Measurements from ENCODE around the gene PNPLA7. TPM values are rescaled to one million over a fixed set of nuclear protein-coding genes. Genes with fewer than 3 reads are reported as not detected.

PNPLA7 gene
- total and polyA plus RNA-seq, 2 of the 13 experiments (the other 11 are each of a cell fraction or from before 2014, with no cell fraction given) = 0.42 to 1.5 TPM

DNA sequence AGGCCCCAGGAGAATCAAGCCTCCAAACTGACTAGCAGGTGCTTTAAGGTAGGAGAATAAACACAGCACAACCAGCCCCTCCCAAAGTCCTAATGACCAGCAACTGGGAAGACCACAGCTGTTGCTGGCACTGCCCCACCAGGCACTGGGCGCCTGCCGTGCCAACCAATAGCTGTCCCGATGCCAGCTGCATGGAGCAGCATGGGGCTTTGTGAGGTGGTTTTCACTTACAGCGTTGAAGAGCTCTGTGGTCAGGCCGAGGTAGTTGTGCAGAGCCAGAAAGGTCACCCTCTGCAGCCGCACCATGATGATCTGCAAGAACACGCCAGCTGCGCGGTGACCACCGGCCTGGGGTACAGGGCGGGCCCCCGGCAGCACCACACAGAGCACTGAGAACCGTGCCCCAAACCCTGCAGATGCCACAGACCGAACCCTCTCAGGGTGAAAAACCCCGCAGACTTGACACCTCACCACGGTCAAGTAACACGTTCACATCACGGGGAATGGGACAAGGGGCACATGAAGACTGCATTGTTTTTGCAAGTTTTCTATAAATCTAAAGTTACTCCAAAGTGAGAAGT lies 28.7 kb downstream of the PNPLA7 start:
- no peak for ATAC-seq

More for the DNA sequence above, 28.7 kb downstream of the PNPLA7 start:
- H3K9me3 ChIP-seq (ENCODE audit: low read length) = no peaks in the 10 kb centered on the region
- FAIRE-seq = no peak
- intact Hi-C loops (cut with micrococcal nuclease; ENCODE audit: unreplicated experiment) (no loop called here), in situ Hi-C loops (cut with HindIII; ENCODE audit: extremely low pct_ligation_motif_present, low pct_unique_long_range_greater_than_20kb) (loop anchor here (10.0 kb wide), 1 partner anchor 237 kb away; no protein-coding TSS in a partner anchor)
- H3K4me3 ChIP-seq (replicated peaks in 1 of 3; ENCODE audit: insufficient read depth in 1 of 3, low read depth in 2 of 3, low read length in 3 of 3) = no peak overlapping the region
- WGBS (ENCODE audit: low lambda C conversion rate) = 80% methylated on average over 9 of the region's 18 CpGs
- TF ChIP-seq ZBTB8A (CRISPR knock-in tag; IDR thresholded peaks at IDR 0.05; ENCODE audit: borderline replicate concordance, low read depth) (no peak), ZNF503 (CRISPR knock-in tag; IDR thresholded peaks at IDR 0.05) (no peak), NFRKB (IDR thresholded peaks at IDR 0.05) (no peak), HNRNPK (IDR thresholded peaks at IDR 0.05; ENCODE audit: low read depth, low read length, poor library complexity, severe bottlenecking) (no peak), IKZF4 (CRISPR knock-in tag; IDR thresholded peaks at IDR 0.05; ENCODE audit: borderline replicate concordance, low read depth, not compliant biosample characterization) (no peak), RNF2 (conservative IDR thresholded peaks at IDR 0.05; ENCODE audit: low read depth) (no peak), ZNF468 (CRISPR knock-in tag; IDR thresholded peaks at IDR 0.05) (no peak), TBL1XR1 (IDR thresholded peaks at IDR 0.05; ENCODE audit: borderline replicate concordance, low read length, partially characterized antibody) (no peak), SP2 (CRISPR knock-in tag; IDR thresholded peaks at IDR 0.05) (no peak), ZBTB4 (CRISPR knock-in tag; IDR thresholded peaks at IDR 0.05; ENCODE audit: borderline replicate concordance) (no peak), KDM6A (CRISPR knock-in tag; IDR thresholded peaks at IDR 0.05; ENCODE audit: low read depth) (no peak), ATF4 (CRISPR knock-in tag; IDR thresholded peaks at IDR 0.05) (no peak), ZKSCAN5 (CRISPR knock-in tag; IDR thresholded peaks at IDR 0.05) (no peak)
- TF ChIP-seq, protein P1, sequence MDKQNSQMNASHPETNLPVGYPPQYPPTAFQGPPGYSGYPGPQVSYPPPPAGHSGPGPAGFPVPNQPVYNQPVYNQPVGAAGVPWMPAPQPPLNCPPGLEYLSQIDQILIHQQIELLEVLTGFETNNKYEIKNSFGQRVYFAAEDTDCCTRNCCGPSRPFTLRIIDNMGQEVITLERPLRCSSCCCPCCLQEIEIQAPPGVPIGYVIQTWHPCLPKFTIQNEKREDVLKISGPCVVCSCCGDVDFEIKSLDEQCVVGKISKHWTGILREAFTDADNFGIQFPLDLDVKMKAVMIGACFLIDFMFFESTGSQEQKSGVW (CRISPR knock-in tag; IDR thresholded peaks at IDR 0.05; ENCODE audit: borderline replicate concordance) = no peak
- TF ChIP-seq, protein P2, sequence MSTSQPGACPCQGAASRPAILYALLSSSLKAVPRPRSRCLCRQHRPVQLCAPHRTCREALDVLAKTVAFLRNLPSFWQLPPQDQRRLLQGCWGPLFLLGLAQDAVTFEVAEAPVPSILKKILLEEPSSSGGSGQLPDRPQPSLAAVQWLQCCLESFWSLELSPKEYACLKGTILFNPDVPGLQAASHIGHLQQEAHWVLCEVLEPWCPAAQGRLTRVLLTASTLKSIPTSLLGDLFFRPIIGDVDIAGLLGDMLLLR (CRISPR knock-in tag; IDR thresholded peaks at IDR 0.05) = no peak
- TF ChIP-seq, protein P3, sequence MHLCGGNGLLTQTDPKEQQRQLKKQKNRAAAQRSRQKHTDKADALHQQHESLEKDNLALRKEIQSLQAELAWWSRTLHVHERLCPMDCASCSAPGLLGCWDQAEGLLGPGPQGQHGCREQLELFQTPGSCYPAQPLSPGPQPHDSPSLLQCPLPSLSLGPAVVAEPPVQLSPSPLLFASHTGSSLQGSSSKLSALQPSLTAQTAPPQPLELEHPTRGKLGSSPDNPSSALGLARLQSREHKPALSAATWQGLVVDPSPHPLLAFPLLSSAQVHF (CRISPR knock-in tag; IDR thresholded peaks at IDR 0.05) = no peak
- H3K36me3 ChIP-seq (replicated peaks in 1 of 2; ENCODE audit: control insufficient read depth in 1 of 2, insufficient read depth in 2 of 2, low read length in 2 of 2) = no peaks in the 10 kb centered on the region
- no peak overlapping the region for H2AFZ ChIP-seq (ENCODE audit: low read length)
- H3K9ac ChIP-seq (ENCODE audit: insufficient read depth, low read depth, low read length) = no peak overlapping the region
- no peaks in the 10 kb centered on the region for H3K79me2 ChIP-seq (ENCODE audit: insufficient read depth, low read length)
- H3K4me2 ChIP-seq (ENCODE audit: low read depth, low read length) = no peak overlapping the region
- H4K20me1 ChIP-seq (ENCODE audit: insufficient read depth, low read length) = no peaks in the 10 kb centered on the region
- no TSS peak for BruUV-seq (replicated peaks)
- no peaks in the 10 kb centered on the region for H3K27me3 ChIP-seq (ENCODE audit: control insufficient read depth in 1 of 2, insufficient read depth in 2 of 2, low read length in 2 of 2)
- no peak overlapping the region for H3K27ac ChIP-seq (ENCODE audit: extremely low read length, insufficient read depth, low read length)
- CTCF ChIA-PET (ENCODE audit: low intra/inter-chr PET ratio, low total read pairs) = no interaction called here
- POLR2A ChIA-PET = no interaction called here
- no peaks in the 10 kb centered on the region for H3K4me1 ChIP-seq (ENCODE audit: insufficient read depth, low read length)
- DNase-seq (ENCODE audit: low spot score) = no peak

Data from HepG2 (cell line).